HepG2 (cell line): ENCODE results near the gene ARL4D. TPM values are rescaled to one million over a fixed set of nuclear protein-coding genes. Genes with fewer than 3 reads are reported as not detected.
A peak's percentile ranks its signal among the peaks of the same experiment; 100 is the strongest.

ENCODE experiments used
- HMGA1 ChIP-seq: sonication (generic); formaldehyde crosslinking; conservative IDR thresholded peaks from 2 replicates; pipeline ENCODE4 v1.4.0; 2020; ENCODE audit warnings: missing genetic modification reagents
- MAX ChIP-seq: IDR thresholded peaks from 2 replicates; pipeline ENCODE4 v1.6.1; 2012; ENCODE audit warnings: inconsistent platforms
- MYNN ChIP-seq: sonication (generic); formaldehyde crosslinking; IDR thresholded peaks from 2 replicates; pipeline ENCODE4 v1.4.0; 2020; ENCODE audit warnings: mild to moderate bottlenecking, low read depth, missing genetic modification reagents
- REXO4 ChIP-seq: sonication (generic); formaldehyde crosslinking; IDR thresholded peaks from 2 replicates; pipeline ENCODE4 v1.8.0; 2022; ENCODE audit warnings: missing genetic modification reagents, mild to moderate bottlenecking, borderline replicate concordance
- XBP1 ChIP-seq: sonication (generic); formaldehyde crosslinking; IDR thresholded peaks from 2 replicates; pipeline ENCODE4 v1.5.0; 2020; ENCODE audit warnings: missing genetic modification reagents
- XRCC5 ChIP-seq: fragments of 200-400 bp; formaldehyde crosslinking; optimal IDR thresholded peaks from 2 replicates; pipeline ENCODE3; 2017; ENCODE audit warnings: mild to moderate bottlenecking, low read length
- YEATS4 ChIP-seq: sonication (generic); formaldehyde crosslinking; IDR thresholded peaks from 2 replicates; pipeline ENCODE4 v1.4.0; 2020; ENCODE audit warnings: missing genetic modification reagents, borderline replicate concordance
- ZNF282 ChIP-seq: fragments of 450-650 bp; IDR thresholded peaks from 2 replicates; pipeline ENCODE4 v1.6.1; 2018; ENCODE audit not compliant: partially characterized antibody
- ZNF318 ChIP-seq: sonication (generic); formaldehyde crosslinking; IDR thresholded peaks from 2 replicates; pipeline ENCODE4 v1.4.0; 2020; ENCODE audit warnings: mild to moderate bottlenecking, missing genetic modification reagents
- ZNF367 ChIP-seq: sonication (generic); formaldehyde crosslinking; IDR thresholded peaks from 2 replicates; pipeline ENCODE4 v1.4.0; 2020; ENCODE audit warnings: missing genetic modification reagents, borderline replicate concordance
- ZNF510 ChIP-seq: sonication (generic); formaldehyde crosslinking; IDR thresholded peaks from 2 replicates; pipeline ENCODE4 v1.4.0; 2020; ENCODE audit warnings: low read depth, mild to moderate bottlenecking, missing genetic modification reagents
- ZNF883 ChIP-seq: sonication (generic); formaldehyde crosslinking; IDR thresholded peaks from 2 replicates; pipeline ENCODE4 v1.5.1; 2020; ENCODE audit warnings: mild to moderate bottlenecking, missing genetic modification reagents; ENCODE audit errors: not compliant biosample characterization
- polyA plus RNA-seq, 8 experiments: library from polyadenylated mRNA; depleted of rRNA in 3 of 8; stranded (reverse) in 7 of 8; unstranded in 1 of 8; fragments of >200 nt; fragmentation: Illumina TruSeq in 4 of 8; extraction: Trizol in 4 of 8; gene quantifications; 2 replicates each; pipeline versions ENCODE4 v1.2.1 to v1.2.3, GENCODE V29; 2011 to 2016; ENCODE audit warnings: low read depth in 4 of 8, missing spikeins in 1 of 8, mixed read lengths in 1 of 8; ENCODE audit not compliant: insufficient read depth in 1 of 8
- total RNA-seq, 5 experiments: library from RNA; depleted of rRNA; stranded (reverse); fragments of >200 nt; fragmentation: Illumina TruSeq; extraction: Trizol; gene quantifications; 2 replicates each; pipeline ENCODE4 v1.2.3, GENCODE V29; 2016; ENCODE audit warnings: low read depth in 1 of 5
- TF ChIP-seq, protein P1 (sequence below): sonication (generic); formaldehyde crosslinking; IDR thresholded peaks from 2 replicates; pipeline ENCODE4 v1.4.0; 2020; ENCODE audit warnings: missing genetic modification reagents
- TF ChIP-seq, protein P2 (sequence below): sonication (generic); formaldehyde crosslinking; IDR thresholded peaks from 2 replicates; pipeline ENCODE4 v1.4.0; 2020; ENCODE audit warnings: missing genetic modification reagents
- TF ChIP-seq, protein P3 (sequence below): sonication (generic); formaldehyde crosslinking; IDR thresholded peaks from 2 replicates; pipeline ENCODE4 v1.8.0; 2022; ENCODE audit warnings: low read depth, missing genetic modification reagents

Gene ARL4D
- total and polyA plus RNA-seq, 2 of the 13 experiments (the other 11 are each of a cell fraction or from before 2014, with no cell fraction given) = 9.0 to 25.9 TPM

DNA sequence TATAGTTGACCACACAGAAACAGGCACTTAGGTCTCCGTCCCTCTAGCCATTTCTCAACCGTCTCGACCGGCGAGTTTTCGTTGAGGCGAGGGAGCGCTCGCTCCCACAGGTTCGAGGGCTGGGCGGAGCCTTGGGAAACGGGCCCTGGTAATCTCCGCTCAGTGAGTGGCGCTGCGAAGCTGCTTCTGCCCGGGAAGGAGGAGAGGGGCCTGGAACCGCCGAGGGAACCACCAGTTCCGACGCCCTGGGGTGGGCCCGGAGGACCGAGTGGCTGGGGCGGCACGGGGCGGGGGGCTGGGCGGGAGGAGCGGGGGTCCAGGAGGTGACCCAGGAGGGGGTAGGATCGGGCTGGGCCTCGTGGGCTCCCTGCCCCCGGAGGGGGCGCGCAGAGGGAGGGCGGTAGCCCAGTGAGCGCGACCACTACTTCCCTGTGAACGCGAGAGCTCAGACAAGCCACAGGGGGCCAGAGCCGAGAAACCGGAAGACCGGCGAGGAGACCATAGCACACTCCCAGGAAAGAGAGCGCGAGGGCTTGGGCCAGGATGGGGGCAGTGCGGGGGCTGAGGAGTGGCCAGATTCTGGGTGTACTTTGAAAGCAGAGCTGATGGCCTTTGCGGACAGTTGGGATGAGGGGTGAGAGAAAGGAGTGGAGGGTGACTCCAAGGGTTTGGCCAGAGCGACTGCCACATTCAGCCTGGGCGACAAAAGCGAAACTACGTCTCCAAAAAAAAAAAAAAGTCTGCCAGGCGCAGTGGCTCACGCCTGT, 29.9 kb upstream of the ARL4D start (continued):
- TF ChIP-seq, protein P1, sequence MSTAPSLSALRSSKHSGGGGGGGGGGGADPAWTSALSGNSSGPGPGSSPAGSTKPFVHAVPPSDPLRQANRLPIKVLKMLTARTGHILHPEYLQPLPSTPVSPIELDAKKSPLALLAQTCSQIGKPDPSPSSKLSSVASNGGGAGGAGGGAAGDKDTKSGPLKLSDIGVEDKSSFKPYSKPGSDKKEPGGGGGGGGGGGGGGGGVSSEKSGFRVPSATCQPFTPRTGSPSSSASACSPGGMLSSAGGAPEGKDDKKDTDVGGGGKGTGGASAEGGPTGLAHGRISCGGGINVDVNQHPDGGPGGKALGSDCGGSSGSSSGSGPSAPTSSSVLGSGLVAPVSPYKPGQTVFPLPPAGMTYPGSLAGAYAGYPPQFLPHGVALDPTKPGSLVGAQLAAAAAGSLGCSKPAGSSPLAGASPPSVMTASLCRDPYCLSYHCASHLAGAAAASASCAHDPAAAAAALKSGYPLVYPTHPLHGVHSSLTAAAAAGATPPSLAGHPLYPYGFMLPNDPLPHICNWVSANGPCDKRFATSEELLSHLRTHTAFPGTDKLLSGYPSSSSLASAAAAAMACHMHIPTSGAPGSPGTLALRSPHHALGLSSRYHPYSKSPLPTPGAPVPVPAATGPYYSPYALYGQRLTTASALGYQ (CRISPR knock-in tag) = no peak; the same call in 1 of the 2 replicates
- TF ChIP-seq ZNF510 (CRISPR knock-in tag) = peak; percentile 29; the same call in 1 of the 2 replicates
- peak; percentile 31 for TF ChIP-seq XRCC5
- no peak; the same call in 1 of the 2 replicates for TF ChIP-seq MYNN (CRISPR knock-in tag)
- TF ChIP-seq, protein P2, sequence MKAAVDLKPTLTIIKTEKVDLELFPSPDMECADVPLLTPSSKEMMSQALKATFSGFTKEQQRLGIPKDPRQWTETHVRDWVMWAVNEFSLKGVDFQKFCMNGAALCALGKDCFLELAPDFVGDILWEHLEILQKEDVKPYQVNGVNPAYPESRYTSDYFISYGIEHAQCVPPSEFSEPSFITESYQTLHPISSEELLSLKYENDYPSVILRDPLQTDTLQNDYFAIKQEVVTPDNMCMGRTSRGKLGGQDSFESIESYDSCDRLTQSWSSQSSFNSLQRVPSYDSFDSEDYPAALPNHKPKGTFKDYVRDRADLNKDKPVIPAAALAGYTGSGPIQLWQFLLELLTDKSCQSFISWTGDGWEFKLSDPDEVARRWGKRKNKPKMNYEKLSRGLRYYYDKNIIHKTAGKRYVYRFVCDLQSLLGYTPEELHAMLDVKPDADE (CRISPR knock-in tag) = no peak
- TF ChIP-seq, protein P3, sequence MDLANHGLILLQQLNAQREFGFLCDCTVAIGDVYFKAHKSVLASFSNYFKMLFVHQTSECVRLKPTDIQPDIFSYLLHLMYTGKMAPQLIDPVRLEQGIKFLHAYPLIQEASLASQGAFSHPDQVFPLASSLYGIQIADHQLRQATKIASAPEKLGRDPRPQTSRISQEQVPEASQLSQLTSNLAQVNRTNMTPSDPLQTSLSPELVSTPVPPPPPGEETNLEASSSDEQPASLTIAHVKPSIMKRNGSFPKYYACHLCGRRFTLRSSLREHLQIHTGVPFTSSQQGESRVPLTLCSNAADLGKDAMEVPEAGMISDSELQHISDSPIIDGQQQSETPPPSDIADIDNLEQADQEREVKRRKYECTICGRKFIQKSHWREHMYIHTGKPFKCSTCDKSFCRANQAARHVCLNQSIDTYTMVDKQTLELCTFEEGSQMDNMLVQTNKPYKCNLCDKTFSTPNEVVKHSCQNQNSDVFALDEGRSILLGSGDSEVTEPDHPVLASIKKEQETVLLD (CRISPR knock-in tag) = peak; percentile 68
- TF ChIP-seq YEATS4 (CRISPR knock-in tag) = peak; percentile 32; the same call in 1 of the 2 replicates
- no peak; the same call in 1 of the 2 replicates for TF ChIP-seq XBP1 (CRISPR knock-in tag)
- TF ChIP-seq ZNF282 = no peak
- peak; percentile 60 for TF ChIP-seq MAX
- peak; percentile 62 for TF ChIP-seq ZNF883 (CRISPR knock-in tag)
- no peak for TF ChIP-seq ZNF318 (CRISPR knock-in tag)
- TF ChIP-seq HMGA1 (CRISPR knock-in tag) = no peak
- TF ChIP-seq ZNF367 = no peak
- no peak for TF ChIP-seq REXO4
